Spleen (tissue), 7 donors: ENCODE measurements around the gene AASDH.

Source experiments
- CTCF ChIP-seq, 11 experiments: fragments of 200-600 bp in 7 of 11; fragments of 450-650 bp in 4 of 11; sonication (generic) in 4 of 11; IDR thresholded peaks in 8 of 11; conservative IDR thresholded peaks in 3 of 11; 1 replicate in 7 of 11; 2 replicates in 4 of 11; pipeline versions ENCODE4 v1.4.0 to v1.8.0; 2016 to 2021; ENCODE audit warnings: antibody characterized with exemption in 11 of 11, inconsistent platforms in 4 of 11, mild to moderate bottlenecking in 1 of 11
- POLR2A ChIP-seq, 3 donors: fragments of 450-650 bp; IDR thresholded peaks; one replicate each; pipeline ENCODE4 v1.5.1; 2017; ENCODE audit warnings: antibody characterized with exemption in 3 of 3, mild to moderate bottlenecking in 1 of 3
- POLR2AphosphoS5 ChIP-seq, 3 donors: sonication (generic); formaldehyde crosslinking; IDR thresholded peaks; one replicate each; pipeline ENCODE4 v1.5.1; 2017; ENCODE audit warnings: antibody characterized with exemption in 3 of 3
- donor health status: DM: no; HTN: no; CAD: no; lungs with moderate emphysema.
- donor health status: DM: no; HTN: no; CAD: no.
- donor health status: DM: no; HTN: no; CAD: no.

DNA sequence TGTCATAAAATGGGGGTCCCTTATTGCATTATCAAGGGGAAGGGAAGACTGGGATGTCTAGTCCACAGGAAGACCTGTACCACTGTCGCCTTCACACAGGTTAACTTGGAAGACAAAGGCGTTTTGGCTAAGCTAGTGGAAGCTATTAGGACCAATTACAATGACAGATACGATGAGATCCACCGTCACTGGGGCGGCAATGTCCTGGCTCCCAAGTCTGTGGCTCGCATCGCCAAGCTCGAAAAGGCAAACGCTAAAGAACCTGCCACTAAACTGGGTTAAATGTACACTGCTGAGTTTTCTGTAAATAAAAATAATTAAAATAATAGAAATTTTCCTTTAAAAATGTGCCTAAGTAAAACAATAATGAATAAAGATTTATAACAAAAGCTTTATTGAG, 30.6 kb downstream of the AASDH start:
- TF ChIP-seq POLR2A (IDR thresholded peaks at IDR 0.05) (no peak), CTCF (IDR thresholded peaks at IDR 0.05 in 8 of 11, conservative IDR thresholded peaks at IDR 0.05 in 3 of 11) (no peak), POLR2AphosphoS5 (IDR thresholded peaks at IDR 0.05) (no peak)
